CD4-positive, alpha-beta memory T cell (primary cell): Measurements from ENCODE around the gene PIF1. TPM values are rescaled to one million over a fixed set of nuclear protein-coding genes. Genes with fewer than 3 reads are reported as not detected.
A peak's percentile ranks its signal among the peaks of the same experiment; 100 is the strongest.
"Not testable (repeated sequence)": the region's sequence is repeated elsewhere in the genome, so short reads cannot be mapped to it uniquely, and the experiment has no call there.

Experiments
- CTCF ChIA-PET: fragments of 350-600 bp; sonication (Branson Sonifier 250); formaldehyde crosslinking; loops from one replicate; lab custom pipeline; 2021; ENCODE audit warnings: inconsistent platforms; ENCODE audit not compliant: partially characterized antibody; lab: Charles Lee
- POLR2A ChIA-PET: fragments of 350-600 bp; sonication (Branson Sonifier 250); formaldehyde crosslinking; loops from one replicate; lab custom pipeline; 2021; ENCODE audit not compliant: partially characterized antibody; lab: Charles Lee
- DNase-seq, 5 donors: peaks; one replicate each; pipeline versions ENCODE4 v3.0.0 to v3.0.0-alpha.2; 2020 to 2022; ENCODE audit warnings: mixed read lengths in 1 of 5
- H3K27ac ChIP-seq: one replicate; pipeline ENCODE4 v1.7.0; 2013; ENCODE audit warnings: low read depth, low read length
- H3K27me3 ChIP-seq: 2 replicates; pipeline ENCODE4 v1.7.0; 2013; ENCODE audit warnings: mild to moderate bottlenecking, low read length, moderate library complexity; ENCODE audit not compliant: insufficient read depth
- H3K36me3 ChIP-seq: 2 replicates; pipeline ENCODE4 v1.7.0; 2013; ENCODE audit warnings: mild to moderate bottlenecking, low read length, moderate library complexity; ENCODE audit not compliant: insufficient read depth
- H3K4me1 ChIP-seq: 2 replicates; pipeline ENCODE4 v1.7.0; 2013; ENCODE audit warnings: mild to moderate bottlenecking, low read length, moderate library complexity; ENCODE audit not compliant: insufficient read depth
- H3K4me3 ChIP-seq, 2 donors: one replicate each; pipeline ENCODE4 v1.7.0; 2013; ENCODE audit warnings: low read length in 2 of 2, mild to moderate bottlenecking in 1 of 2
- H3K9me3 ChIP-seq, 2 donors: one replicate each; pipeline ENCODE4 v1.7.0; 2013; ENCODE audit warnings: low read length in 2 of 2, control low read depth in 1 of 2; ENCODE audit not compliant: control insufficient read depth in 1 of 2
- H3K27ac Mint-ChIP-seq, 7 donors: one replicate each; pipeline ENCODE4 v1.8.0; 2020 to 2021; ENCODE audit warnings: mixed read lengths in 7 of 7, mild to moderate bottlenecking in 6 of 7, inconsistent platforms in 3 of 7, moderate library complexity in 3 of 7
- H3K27me3 Mint-ChIP-seq, 2 donors: one replicate each; pipeline ENCODE4 v1.8.0; 2020 to 2021; ENCODE audit warnings: mixed read lengths in 2 of 2
- H3K36me3 Mint-ChIP-seq, 2 donors: one replicate each; pipeline ENCODE4 v1.8.0; 2020 to 2021; ENCODE audit warnings: mixed read lengths in 2 of 2, inconsistent platforms in 1 of 2, mild to moderate bottlenecking in 1 of 2
- H3K4me1 Mint-ChIP-seq, 4 donors: one replicate each; pipeline ENCODE4 v1.8.0; 2020 to 2021; ENCODE audit warnings: mixed read lengths in 4 of 4, mild to moderate bottlenecking in 1 of 4
- H3K4me3 Mint-ChIP-seq, 8 donors: one replicate each; pipeline ENCODE4 v1.8.0; 2020 to 2021; ENCODE audit warnings: mixed read lengths in 8 of 8, mild to moderate bottlenecking in 7 of 8, moderate library complexity in 6 of 8, inconsistent platforms in 3 of 8
- H3K9me3 Mint-ChIP-seq, 8 donors: one replicate each; pipeline ENCODE4 v1.8.0; 2020 to 2021; ENCODE audit warnings: mixed read lengths in 8 of 8, mild to moderate bottlenecking in 5 of 8, inconsistent platforms in 3 of 8, moderate library complexity in 1 of 8
- intact Hi-C: fragments of 100-400 bp; cut with micrococcal nuclease; formaldehyde crosslinking; loops from one replicate; pipeline ENCODE4 v1.15.1; 2023
- polyA plus RNA-seq, 2 donors: library from polyadenylated mRNA; unstranded; fragments of 300-500 nt; fragmentation: Illumina TruSeq; gene quantifications; one replicate each; pipeline ENCODE4 v1.2.3, GENCODE V29; 2021
- total RNA-seq, 2 experiments: library from RNA; stranded (reverse); gene quantifications; one replicate each; pipeline ENCODE4 v1.2.3, GENCODE V29; 2021

Gene PIF1
- total and polyA plus RNA-seq, 4 experiments from 2014 or later = 0.17 to 0.58 TPM; not detected in 2

- POLR2A ChIA-PET = no interaction called here
- DNase-seq = no peak
Observed at GRCh38 chr15:64807051-64807749, 18.2 kb downstream of the PIF1 start.

DNA sequence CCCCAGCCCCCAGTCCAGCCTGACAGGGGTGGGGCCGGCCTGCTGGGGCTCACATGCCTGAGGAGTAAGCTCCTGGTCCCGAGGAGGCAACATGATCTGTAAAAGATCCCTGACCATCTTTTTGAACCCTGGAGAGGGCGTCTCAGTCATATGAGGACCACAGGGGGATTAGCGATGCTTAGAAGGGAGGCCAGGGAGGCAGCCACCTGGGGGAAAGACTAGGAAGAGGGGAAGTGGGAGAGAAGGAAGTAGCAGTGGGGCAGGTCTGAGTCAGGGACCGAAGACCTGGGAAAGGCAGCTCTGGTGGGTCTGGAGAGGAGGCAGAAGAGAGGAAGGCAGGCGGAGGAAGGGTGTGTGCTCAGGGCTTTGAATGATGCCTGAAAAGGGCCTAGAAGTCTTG is 18.9 kb downstream of the PIF1 start:
- H3K36me3 ChIP-seq = no peaks in the 10 kb centered on the region
- no peak overlapping the region for H3K27ac ChIP-seq
- no peaks in the 10 kb centered on the region for H3K9me3 Mint-ChIP-seq
- intact Hi-C loops = no loop called here
- H3K27me3 ChIP-seq = no peaks in the 10 kb centered on the region
- no peak overlapping the region for H3K4me3 ChIP-seq
- no peaks in the 10 kb centered on the region for H3K9me3 ChIP-seq
- H3K4me1 ChIP-seq = peaks cover 5% of the 10 kb centered on the region
- H3K27me3 Mint-ChIP-seq = no peaks in the 10 kb centered on the region
- H3K4me1 Mint-ChIP-seq = peaks cover 0 to 5% (median 2%) of the 10 kb centered on the region in 4 donors
- peak overlapping the region in 1 of 7 donors; percentile 48 for H3K27ac Mint-ChIP-seq
- no peak overlapping the region for H3K4me3 Mint-ChIP-seq
- H3K36me3 Mint-ChIP-seq = no peaks in the 10 kb centered on the region
- ChIA-PET CTCF (interaction anchor here (1.2 kb wide), 1 partner anchor 29 kb away, joined by 3 read pairs; no protein-coding TSS in a partner anchor), POLR2A (no interaction called here)
- DNase-seq = no peak

More at GRCh38 chr15:64807051-64807749, 18.2 kb downstream of the PIF1 start:
- Histone ChIP-seq H3K4me3 (no peak overlapping the region), H3K27ac (no peak overlapping the region), H3K27me3 (no peaks in the 10 kb centered on the region), H3K4me1 (peaks cover 5% of the 10 kb centered on the region), H3K9me3 (no peaks in the 10 kb centered on the region), H3K36me3 (no peaks in the 10 kb centered on the region)
- no peak overlapping the region for H3K4me3 Mint-ChIP-seq
- peaks cover 0 to 5% (median 2%) of the 10 kb centered on the region in 4 donors for H3K4me1 Mint-ChIP-seq
- H3K9me3 Mint-ChIP-seq = peaks cover 0 to 1% (median 0%) of the 10 kb centered on the region in 8 donors
- H3K36me3 Mint-ChIP-seq = no peaks in the 10 kb centered on the region
- H3K27ac Mint-ChIP-seq = peak overlapping the region in 1 of 7 donors; percentile 35
- H3K27me3 Mint-ChIP-seq = no peaks in the 10 kb centered on the region
- intact Hi-C loops = no loop called here
- CTCF ChIA-PET = interaction anchor here (0.6 to 1.4 kb wide), 2 partner anchors 13 to 87 kb away, joined by 3 to 4 read pairs; no protein-coding TSS in a partner anchor

GRCh38 chr15:64804619-64805018 is 20.8 kb downstream of the PIF1 start:
- H3K9me3 ChIP-seq = no peaks in the 10 kb centered on the region
- H3K4me1 Mint-ChIP-seq = no peaks in the 10 kb centered on the region
- H3K27ac ChIP-seq = no peak overlapping the region
- no peaks in the 10 kb centered on the region for H3K27me3 Mint-ChIP-seq
- H3K4me3 Mint-ChIP-seq = no peak overlapping the region
- intact Hi-C loops = no loop called here
- no peaks in the 10 kb centered on the region for H3K36me3 ChIP-seq
- H3K9me3 Mint-ChIP-seq = peaks cover 0 to 1% (median 0%) of the 10 kb centered on the region in 8 donors
- no peak overlapping the region for H3K27ac Mint-ChIP-seq
- no peaks in the 10 kb centered on the region for H3K27me3 ChIP-seq
- CTCF ChIA-PET = interaction anchor here (1.2 kb wide), 1 partner anchor 11 kb away, joined by 4 read pairs; no protein-coding TSS in a partner anchor
- no peaks in the 10 kb centered on the region for H3K36me3 Mint-ChIP-seq
- no peak overlapping the region for H3K4me3 ChIP-seq
- POLR2A ChIA-PET = no interaction called here
- no peak for DNase-seq
- no peaks in the 10 kb centered on the region for H3K4me1 ChIP-seq

DNA sequence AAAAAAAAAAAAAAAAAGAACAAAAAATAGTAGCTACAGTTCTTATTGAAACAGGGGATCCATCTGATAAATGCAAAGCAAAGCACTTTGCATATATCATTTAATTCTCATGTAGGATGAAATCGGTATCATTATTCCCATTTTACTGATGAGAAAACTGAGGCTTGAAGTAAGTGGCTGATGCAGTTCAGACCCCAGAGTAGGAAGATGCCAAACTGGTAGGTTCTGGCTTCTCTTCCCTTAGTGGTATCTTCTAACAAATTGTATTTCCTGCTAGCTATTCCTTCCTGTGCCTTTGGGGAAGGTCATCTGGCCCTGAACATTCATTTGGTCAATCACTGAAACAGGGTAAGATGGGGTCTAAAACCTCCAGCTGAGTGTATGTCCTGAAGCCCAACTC is 21.9 kb downstream of the PIF1 start:
- Mint-ChIP-seq H3K36me3 (no peaks in the 10 kb centered on the region), H3K27ac (no peak overlapping the region), H3K4me1 (no peaks in the 10 kb centered on the region), H3K9me3 (peaks cover 0 to 1% (median 0%) of the 10 kb centered on the region in 8 donors), H3K4me3 (no peak overlapping the region), H3K27me3 (no peaks in the 10 kb centered on the region)
- Histone ChIP-seq H3K27ac (no peak overlapping the region), H3K36me3 (no peaks in the 10 kb centered on the region), H3K4me3 (no peak overlapping the region), H3K27me3 (no peaks in the 10 kb centered on the region), H3K4me1 (no peaks in the 10 kb centered on the region), H3K9me3 (no peaks in the 10 kb centered on the region)
- no peak for DNase-seq
- ChIA-PET POLR2A (no interaction called here), CTCF (interaction anchor here (1.9 kb wide), 1 partner anchor 70 kb away, joined by 4 read pairs; no protein-coding TSS in a partner anchor)
- intact Hi-C loops = no loop called here

GRCh38 chr15:64800476-64800875 is 25.0 kb downstream of the PIF1 start:
- no peaks in the 10 kb centered on the region for H3K4me1 ChIP-seq
- no peaks in the 10 kb centered on the region for H3K4me1 Mint-ChIP-seq
- no peak for DNase-seq
- no peak overlapping the region for H3K27ac Mint-ChIP-seq
- H3K36me3 Mint-ChIP-seq = no peaks in the 10 kb centered on the region
- ChIA-PET CTCF (interaction anchor here (0.7 to 3.0 kb wide), 2 partner anchors 10 to 72 kb away, joined by 3 to 18 read pairs; no protein-coding TSS in a partner anchor), POLR2A (no interaction called here)
- no peaks in the 10 kb centered on the region for H3K27me3 ChIP-seq
- intact Hi-C loops = no loop called here
- no peak overlapping the region for H3K4me3 Mint-ChIP-seq
- no peaks in the 10 kb centered on the region for H3K27me3 Mint-ChIP-seq
- no peak overlapping the region for H3K4me3 ChIP-seq
- H3K9me3 ChIP-seq = no peaks in the 10 kb centered on the region
- no peaks in the 10 kb centered on the region for H3K36me3 ChIP-seq
- peaks cover 0 to 1% (median 0%) of the 10 kb centered on the region in 8 donors for H3K9me3 Mint-ChIP-seq
- H3K27ac ChIP-seq = no peak overlapping the region

DNA sequence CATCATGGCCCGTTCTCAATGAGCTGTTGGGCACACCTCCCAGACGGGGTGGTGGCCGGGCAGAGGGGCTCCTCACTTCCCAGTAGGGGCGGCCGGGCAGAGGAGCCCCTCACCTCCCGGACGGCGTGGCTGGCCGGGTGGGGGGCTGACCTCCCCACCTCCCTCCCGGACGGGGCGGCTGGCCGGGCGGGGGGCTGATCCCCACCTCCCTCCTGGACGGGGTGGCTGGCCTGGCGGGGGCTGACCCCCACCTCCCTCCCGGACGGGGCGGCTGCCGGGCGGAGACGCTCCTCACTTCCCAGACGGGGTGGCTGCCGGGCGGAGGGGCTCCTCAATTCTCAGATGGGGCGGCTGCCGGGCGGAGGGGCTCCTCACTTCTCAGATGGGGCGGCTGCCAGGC is 26.5 kb downstream of the PIF1 start:
- intact Hi-C loops, H3K36me3 ChIP-seq, H3K4me1 ChIP-seq, H3K4me3 Mint-ChIP-seq, H3K4me3 ChIP-seq, H3K27me3 Mint-ChIP-seq, POLR2A ChIA-PET, H3K9me3 Mint-ChIP-seq, CTCF ChIA-PET, H3K9me3 ChIP-seq, H3K36me3 Mint-ChIP-seq, H3K27ac Mint-ChIP-seq, H3K4me1 Mint-ChIP-seq, H3K27me3 ChIP-seq, H3K27ac ChIP-seq, DNase-seq: not testable (repeated sequence)

DNA sequence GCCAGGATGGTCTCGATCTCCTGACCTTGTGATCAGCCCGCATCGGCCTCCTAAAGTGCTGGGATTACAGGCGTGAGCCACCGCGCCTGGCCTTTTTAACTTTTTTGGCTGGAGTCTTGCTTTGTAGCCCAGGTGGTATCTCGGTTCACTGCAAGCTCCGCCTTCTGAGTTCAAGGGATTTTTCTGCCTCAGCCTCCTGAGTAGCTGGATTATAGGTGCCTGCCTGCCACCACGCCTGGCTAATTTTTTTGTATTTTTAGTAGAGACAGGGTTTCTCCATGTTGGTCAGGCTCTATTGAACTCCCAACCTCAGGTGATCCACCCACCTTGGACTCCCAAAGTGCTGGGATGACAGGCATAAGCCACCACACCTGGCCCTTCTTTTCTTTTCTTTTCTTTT is 29.5 kb downstream of the PIF1 start:
- DNase-seq, intact Hi-C loops, H3K27me3 Mint-ChIP-seq, H3K36me3 ChIP-seq, H3K27ac Mint-ChIP-seq, H3K36me3 Mint-ChIP-seq, H3K27me3 ChIP-seq, H3K4me3 ChIP-seq, H3K27ac ChIP-seq, H3K9me3 ChIP-seq, CTCF ChIA-PET, H3K4me1 ChIP-seq, H3K9me3 Mint-ChIP-seq, H3K4me3 Mint-ChIP-seq, H3K4me1 Mint-ChIP-seq, POLR2A ChIA-PET: not testable (repeated sequence)
